GM12872 (cell line): ENCODE measurements around the gene PPP4R3A.

Experiments used
- TF ChIP-seq, protein P1 (sequence below): IDR thresholded peaks from 3 replicates; pipeline ENCODE4 v1.5.1; 2011; ENCODE audit warnings: low read depth, mild to moderate bottlenecking, low read length, moderate library complexity; ENCODE audit not compliant: insufficient read depth

The PPP4R3A gene

DNA sequence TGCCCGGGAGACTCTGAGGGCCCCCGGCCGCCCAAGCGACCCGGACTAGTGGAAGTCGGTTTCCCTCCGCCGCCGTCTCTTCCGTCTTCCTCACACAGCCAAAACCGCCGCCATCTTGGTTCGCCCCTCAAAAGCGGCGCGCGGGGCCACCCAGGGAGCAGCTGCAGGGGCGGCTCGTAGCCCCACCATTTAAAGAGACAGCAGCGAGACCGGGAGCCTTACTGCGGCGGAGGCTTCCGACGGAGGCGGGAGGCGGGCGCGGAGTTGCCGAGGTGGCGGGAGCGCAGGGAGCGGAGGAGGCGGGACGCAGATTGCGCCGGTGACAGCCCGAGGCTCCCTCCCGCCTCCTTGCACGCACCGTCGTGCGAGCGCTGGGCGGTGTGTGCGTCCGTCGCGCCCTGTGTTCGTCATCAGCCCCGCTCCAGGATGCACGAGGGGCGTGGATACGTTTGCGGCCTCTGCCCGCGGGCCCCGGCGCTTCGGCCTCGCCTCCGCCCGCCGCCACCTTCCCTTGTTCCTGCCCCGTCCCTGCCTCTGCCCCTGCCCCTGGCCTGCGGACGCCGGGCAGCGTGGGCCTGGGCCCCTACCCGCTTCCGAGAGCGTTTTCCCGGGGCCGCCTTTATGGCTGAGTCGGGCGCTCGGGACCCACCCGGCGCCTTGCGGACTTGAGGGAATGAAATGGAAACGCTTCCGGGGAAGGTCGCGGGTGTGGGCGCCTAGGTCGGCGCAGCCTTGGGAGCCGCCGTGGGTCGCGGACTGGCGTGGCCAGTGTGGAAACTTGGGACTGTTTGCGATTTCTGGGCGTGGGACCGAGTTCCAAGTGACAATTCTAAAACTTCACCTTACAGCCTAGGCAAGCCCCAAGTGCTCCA, at the start of gene PPP4R3A:
Gene PPP4R3A (minus strand): TSS at position 140 of the 872 bp plus-strand sequence. CDS start 663 bp downstream, outside the sequence.
- TF ChIP-seq, protein P1, sequence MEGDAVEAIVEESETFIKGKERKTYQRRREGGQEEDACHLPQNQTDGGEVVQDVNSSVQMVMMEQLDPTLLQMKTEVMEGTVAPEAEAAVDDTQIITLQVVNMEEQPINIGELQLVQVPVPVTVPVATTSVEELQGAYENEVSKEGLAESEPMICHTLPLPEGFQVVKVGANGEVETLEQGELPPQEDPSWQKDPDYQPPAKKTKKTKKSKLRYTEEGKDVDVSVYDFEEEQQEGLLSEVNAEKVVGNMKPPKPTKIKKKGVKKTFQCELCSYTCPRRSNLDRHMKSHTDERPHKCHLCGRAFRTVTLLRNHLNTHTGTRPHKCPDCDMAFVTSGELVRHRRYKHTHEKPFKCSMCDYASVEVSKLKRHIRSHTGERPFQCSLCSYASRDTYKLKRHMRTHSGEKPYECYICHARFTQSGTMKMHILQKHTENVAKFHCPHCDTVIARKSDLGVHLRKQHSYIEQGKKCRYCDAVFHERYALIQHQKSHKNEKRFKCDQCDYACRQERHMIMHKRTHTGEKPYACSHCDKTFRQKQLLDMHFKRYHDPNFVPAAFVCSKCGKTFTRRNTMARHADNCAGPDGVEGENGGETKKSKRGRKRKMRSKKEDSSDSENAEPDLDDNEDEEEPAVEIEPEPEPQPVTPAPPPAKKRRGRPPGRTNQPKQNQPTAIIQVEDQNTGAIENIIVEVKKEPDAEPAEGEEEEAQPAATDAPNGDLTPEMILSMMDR, result no peak

- TF ChIP-seq, protein P1, result no peak
Measured at GRCh38 chr14:91555531-91555930, 45.4 kb upstream of the PPP4R3A start.

GRCh38 chr14:91554535-91555332, 44.6 kb upstream of the PPP4R3A start:
- TF ChIP-seq, protein P1, result no peak

GRCh38 chr14:91548108-91548507, 38.0 kb upstream of the PPP4R3A start:
- TF ChIP-seq, protein P1, result peak; percentile 11; the same call in 1 of the 3 replicates

DNA sequence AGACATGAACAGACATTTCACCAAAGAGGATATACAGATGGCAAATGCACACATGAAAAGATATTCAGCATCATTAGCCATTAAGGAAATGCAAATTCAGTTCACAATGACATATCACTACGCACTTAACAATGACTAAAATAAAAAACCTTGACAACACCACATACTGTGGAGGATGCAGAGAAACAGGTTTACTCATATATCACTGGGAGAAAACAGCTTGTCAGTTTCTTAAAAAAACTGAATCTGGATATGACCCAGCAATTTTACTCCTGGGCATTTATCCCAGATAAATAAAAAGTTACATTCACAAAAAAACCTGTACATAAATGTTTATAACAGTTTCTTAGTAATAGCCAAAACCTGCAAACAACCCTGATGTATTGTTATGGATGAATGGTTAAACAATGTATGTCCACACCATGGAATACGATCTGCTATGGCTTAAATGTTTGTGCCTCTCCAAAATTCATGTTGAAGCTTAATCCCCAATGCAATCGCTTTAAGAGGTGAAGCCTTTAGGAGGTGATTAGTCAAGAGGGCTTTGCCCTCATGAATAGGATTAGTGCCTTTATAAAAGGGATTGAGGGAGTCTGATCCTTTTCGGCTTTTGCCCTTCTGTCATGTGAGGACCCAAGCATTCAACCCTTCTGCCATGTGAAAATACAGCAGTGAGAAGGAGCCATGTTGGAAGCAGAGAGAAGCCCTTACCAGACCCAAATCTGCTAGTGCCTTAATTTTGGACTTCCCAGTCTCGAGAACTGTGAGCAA, 36.0 kb upstream of the PPP4R3A start:
- TF ChIP-seq, protein P1, result no peak

DNA sequence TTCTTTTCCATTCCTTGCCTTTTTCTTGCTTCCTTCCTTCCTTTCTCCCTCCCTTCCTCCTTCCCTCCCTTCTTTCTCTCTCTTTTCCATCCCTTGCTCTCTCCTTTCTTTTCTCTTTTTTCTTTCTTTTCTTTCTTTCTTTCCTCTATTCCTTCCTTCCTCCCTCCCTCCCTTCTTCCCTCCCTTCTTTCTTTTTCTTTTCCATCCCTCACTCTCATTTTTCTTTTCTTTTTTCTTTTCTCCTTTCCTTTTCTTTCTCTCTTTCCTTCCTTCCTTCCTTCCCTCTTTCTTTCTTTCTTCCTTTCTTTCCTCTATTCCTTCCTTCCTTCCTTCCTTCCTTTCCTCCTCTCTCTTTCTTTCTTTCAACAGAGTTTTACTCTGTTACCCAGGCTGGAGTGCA, 35.1 kb upstream of the PPP4R3A start:
- TF ChIP-seq, protein P1, result no peak
